Activated CD4-positive, alpha-beta T cell treated with anti-CD3 and anti-CD28 coated beads for 4 hours (primary cell): ENCODE data around the gene KRT35.
A peak's percentile ranks its signal among the peaks of the same experiment; 100 is the strongest.

ENCODE experiments used
- DNase-seq, 2 donors: peaks; one replicate each; pipeline ENCODE4 v3.0.0-alpha.2; 2020

KRT35 gene

GRCh38 chr17:41486809-41487530 is 6.0 kb upstream of the KRT35 start:
- DNase-seq = peak in 1 of 2 donors; percentile 9

GRCh38 chr17:41486316-41486715 is 5.4 kb upstream of the KRT35 start:
- DNase-seq = no peak

GRCh38 chr17:41484920-41485904 is 4.3 kb upstream of the KRT35 start:
- no peak for DNase-seq

- DNase-seq = no peak
Observed at GRCh38 chr17:41483991-41484826, 3.3 kb upstream of the KRT35 start.

GRCh38 chr17:41483531-41483930 is 2.6 kb upstream of the KRT35 start:
- DNase-seq = no peak

GRCh38 chr17:41480581-41480980 is 370 bp downstream of the KRT35 start:
- DNase-seq = no peak

GRCh38 chr17:41480136-41480535 is 815 bp downstream of the KRT35 start:
- DNase-seq = no peak

GRCh38 chr17:41478237-41478636 is 2.7 kb downstream of the KRT35 start:
- no peak for DNase-seq

GRCh38 chr17:41476866-41477815 is 3.8 kb downstream of the KRT35 start:
- no peak for DNase-seq

GRCh38 chr17:41475421-41475820 is 5.5 kb downstream of the KRT35 start:
- DNase-seq = no peak

GRCh38 chr17:41474863-41475262 is 6.1 kb downstream of the KRT35 start:
- no peak for DNase-seq

- DNase-seq = no peak
Observed at GRCh38 chr17:41468346-41468745, 12.6 kb downstream of the KRT35 start.

- DNase-seq = no peak
Observed at GRCh38 chr17:41467561-41467960, 13.4 kb downstream of the KRT35 start.

- no peak for DNase-seq
Observed at GRCh38 chr17:41466988-41467387, 14.0 kb downstream of the KRT35 start, which contains the start of gene KRT32. Gene KRT32, minus strand, starts transcription at chr17:41467386. Its CDS starts 61 bp downstream, at chr17:41467325.

GRCh38 chr17:41464682-41465081 is 16.3 kb downstream of the KRT35 start:
- no peak for DNase-seq

GRCh38 chr17:41464173-41464572 is 16.8 kb downstream of the KRT35 start:
- DNase-seq = no peak

- DNase-seq = no peak
Observed at GRCh38 chr17:41463746-41464145, 17.2 kb downstream of the KRT35 start.

- DNase-seq = no peak
Observed at GRCh38 chr17:41462705-41463104, 18.2 kb downstream of the KRT35 start.

- DNase-seq = no peak
Observed at GRCh38 chr17:41457676-41458075, 23.3 kb downstream of the KRT35 start.

- DNase-seq = no peak
Observed at GRCh38 chr17:41456204-41456603, 24.7 kb downstream of the KRT35 start.

GRCh38 chr17:41455236-41455635 is 25.7 kb downstream of the KRT35 start:
- no peak for DNase-seq

GRCh38 chr17:41453066-41453465 is 27.9 kb downstream of the KRT35 start:
- no peak for DNase-seq
